Measurements from ENCODE around the gene MKI67.

DNA sequence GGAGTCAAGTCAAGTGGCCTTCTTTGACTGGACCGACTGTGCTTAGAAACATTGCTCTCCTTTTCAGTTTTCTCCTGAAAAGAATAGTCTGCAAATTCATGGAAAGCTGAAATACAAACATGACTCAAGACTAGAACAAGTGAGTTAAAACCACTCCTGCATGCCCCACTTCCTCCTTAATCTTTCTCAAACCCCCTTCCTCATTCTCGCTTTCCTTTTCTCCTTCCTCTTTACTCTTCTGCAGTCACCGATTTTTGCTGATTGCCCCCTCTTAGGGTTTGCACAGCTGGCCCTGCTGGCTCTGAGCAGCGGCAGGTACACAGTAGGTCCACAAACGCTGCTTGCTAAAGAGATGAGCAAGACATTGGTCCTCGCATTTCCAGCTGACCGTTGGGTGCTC, 34.8 kb upstream of the MKI67 start:
- no peak for TF ChIP-seq EZH2phosphoT487 (IDR thresholded peaks at IDR 0.05; ENCODE audit: borderline replicate concordance, low read length)
- TF ChIP-seq, protein P1, sequence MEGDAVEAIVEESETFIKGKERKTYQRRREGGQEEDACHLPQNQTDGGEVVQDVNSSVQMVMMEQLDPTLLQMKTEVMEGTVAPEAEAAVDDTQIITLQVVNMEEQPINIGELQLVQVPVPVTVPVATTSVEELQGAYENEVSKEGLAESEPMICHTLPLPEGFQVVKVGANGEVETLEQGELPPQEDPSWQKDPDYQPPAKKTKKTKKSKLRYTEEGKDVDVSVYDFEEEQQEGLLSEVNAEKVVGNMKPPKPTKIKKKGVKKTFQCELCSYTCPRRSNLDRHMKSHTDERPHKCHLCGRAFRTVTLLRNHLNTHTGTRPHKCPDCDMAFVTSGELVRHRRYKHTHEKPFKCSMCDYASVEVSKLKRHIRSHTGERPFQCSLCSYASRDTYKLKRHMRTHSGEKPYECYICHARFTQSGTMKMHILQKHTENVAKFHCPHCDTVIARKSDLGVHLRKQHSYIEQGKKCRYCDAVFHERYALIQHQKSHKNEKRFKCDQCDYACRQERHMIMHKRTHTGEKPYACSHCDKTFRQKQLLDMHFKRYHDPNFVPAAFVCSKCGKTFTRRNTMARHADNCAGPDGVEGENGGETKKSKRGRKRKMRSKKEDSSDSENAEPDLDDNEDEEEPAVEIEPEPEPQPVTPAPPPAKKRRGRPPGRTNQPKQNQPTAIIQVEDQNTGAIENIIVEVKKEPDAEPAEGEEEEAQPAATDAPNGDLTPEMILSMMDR (IDR thresholded peaks at IDR 0.05; ENCODE audit: low read depth, low read length, poor library complexity, severe bottlenecking) = no peak

All from DOHH2 (cell line).